MM.1S (cell line): Measurements from ENCODE around the gene CD40.
A peak's percentile ranks its signal among the peaks of the same experiment; 100 is the strongest.

Experiments
- DNase-seq: peaks from one replicate; pipeline ENCODE4 v3.0.0-alpha.2; 2015
- H2AFZ ChIP-seq: fragments of 300-600 bp; sonication (generic); 2 replicates; pipeline ENCODE4 v1.6.0; 2016; ENCODE audit warnings: antibody characterized with exemption, low read length
- H3F3A ChIP-seq: fragments of 300-600 bp; sonication (generic); 2 replicates; pipeline ENCODE4 v1.6.1; 2016; ENCODE audit warnings: mild to moderate bottlenecking, antibody characterized with exemption, low read length, moderate library complexity, mixed read lengths; ENCODE audit not compliant: insufficient read depth
- H3K27ac ChIP-seq: fragments of 300-600 bp; sonication (generic); 2 replicates; pipeline ENCODE4 v1.5.1; 2016; ENCODE audit warnings: mild to moderate bottlenecking, low read length
- H3K27me3 ChIP-seq: fragments of 300-600 bp; sonication (generic); replicated peaks from 2 replicates; pipeline ENCODE4 v1.6.0; 2016; ENCODE audit warnings: low read length; ENCODE audit not compliant: insufficient read depth
- H3K36me3 ChIP-seq: fragments of 300-600 bp; sonication (generic); replicated peaks from 2 replicates; pipeline ENCODE4 v1.6.1; 2016; ENCODE audit warnings: mild to moderate bottlenecking, low read length, mixed read lengths; ENCODE audit not compliant: insufficient read depth
- H3K4me1 ChIP-seq: fragments of 300-600 bp; sonication (generic); 2 replicates; pipeline ENCODE4 v1.6.1; 2016; ENCODE audit warnings: low read length, mixed read lengths
- H3K4me2 ChIP-seq: fragments of 300-600 bp; sonication (generic); 2 replicates; pipeline ENCODE4 v1.6.0; 2016; ENCODE audit warnings: low read depth, low read length
- H3K4me3 ChIP-seq: fragments of 300-600 bp; sonication (generic); 2 replicates; pipeline ENCODE4 v1.5.1; 2016; ENCODE audit warnings: low read length, mixed read lengths
- H3K79me2 ChIP-seq: fragments of 300-600 bp; sonication (generic); 2 replicates; pipeline ENCODE4 v1.6.1; 2016; ENCODE audit warnings: mixed run types, low read length, mixed read lengths
- H3K9ac ChIP-seq: fragments of 300-600 bp; sonication (generic); 2 replicates; pipeline ENCODE4 v1.6.1; 2016; ENCODE audit warnings: low read length, mixed read lengths
- H3K9me2 ChIP-seq: fragments of 300-600 bp; sonication (generic); replicated peaks from 2 replicates; pipeline ENCODE4 v1.6.1; 2016; ENCODE audit warnings: mild to moderate bottlenecking, low read length, mixed read lengths; ENCODE audit not compliant: insufficient read depth
- H3K9me3 ChIP-seq: fragments of 300-600 bp; sonication (generic); replicated peaks from 2 replicates; pipeline ENCODE4 v1.6.1; 2016; ENCODE audit warnings: mild to moderate bottlenecking, low read length, mixed read lengths; ENCODE audit not compliant: insufficient read depth
- H4K20me1 ChIP-seq: fragments of 300-600 bp; sonication (generic); 2 replicates; pipeline ENCODE4 v1.6.1; 2016; ENCODE audit warnings: mild to moderate bottlenecking, low read length, moderate library complexity, mixed read lengths; ENCODE audit not compliant: insufficient read depth
- CTCF ChIP-seq: fragments of 300-600 bp; sonication (generic); IDR thresholded peaks from 2 replicates; pipeline ENCODE4 v1.5.1; 2016; ENCODE audit warnings: antibody characterized with exemption, low read length, mixed read lengths
- EZH2 ChIP-seq: fragments of 300-600 bp; sonication (generic); optimal IDR thresholded peaks from 2 replicates; pipeline ENCODE3; 2017; ENCODE audit warnings: low read depth, mild to moderate bottlenecking, antibody characterized with exemption, low read length, mixed read lengths
- EZH2phosphoT487 ChIP-seq: fragments of 300-600 bp; sonication (generic); IDR thresholded peaks from 2 replicates; pipeline ENCODE4 v1.6.1; 2018; ENCODE audit warnings: antibody characterized with exemption, low read length

CD40 gene

GRCh38 chr20:46076806-46077205 lies 41.3 kb upstream of the CD40 start:
- H3K36me3 ChIP-seq = no peaks in the 10 kb centered on the region; the same call in 1 of the 2 replicates
- no peaks in the 10 kb centered on the region for H3K9me3 ChIP-seq
- no peak overlapping the region for H3K9ac ChIP-seq
- H3K79me2 ChIP-seq = peaks cover 40% of the 10 kb centered on the region
- no peaks in the 10 kb centered on the region for H3F3A ChIP-seq
- peaks cover 17% of the 10 kb centered on the region for H4K20me1 ChIP-seq
- no peak for DNase-seq
- H3K4me3 ChIP-seq = no peak overlapping the region
- no peak overlapping the region for H3K27ac ChIP-seq
- no peaks in the 10 kb centered on the region for H3K27me3 ChIP-seq
- H2AFZ ChIP-seq = no peak overlapping the region
- no peak overlapping the region for H3K4me2 ChIP-seq
- H3K9me2 ChIP-seq = no peaks in the 10 kb centered on the region
- TF ChIP-seq EZH2phosphoT487 (no peak), CTCF (no peak)
- H3K4me1 ChIP-seq = peaks cover 23% of the 10 kb centered on the region

- H4K20me1 ChIP-seq = peaks cover 24% of the 10 kb centered on the region
- H3K27me3 ChIP-seq = no peaks in the 10 kb centered on the region
- H3K9me3 ChIP-seq = no peaks in the 10 kb centered on the region
- H3K4me2 ChIP-seq = peak overlapping the region; percentile 4; the same call in 1 of the 2 replicates
- no peaks in the 10 kb centered on the region for H3F3A ChIP-seq
- peak overlapping the region; percentile 2; the same call in 1 of the 2 replicates for H3K27ac ChIP-seq
- no peak overlapping the region for H3K9ac ChIP-seq
- H3K9me2 ChIP-seq = no peaks in the 10 kb centered on the region
- no peak overlapping the region for H2AFZ ChIP-seq
- peak; percentile 64 for DNase-seq
- H3K79me2 ChIP-seq = peaks cover 50% of the 10 kb centered on the region
- peaks cover 23% of the 10 kb centered on the region for H3K4me1 ChIP-seq
- no peak for TF ChIP-seq CTCF
- no peak for TF ChIP-seq EZH2phosphoT487
- TF ChIP-seq EZH2 = no peak
- H3K36me3 ChIP-seq = no peaks in the 10 kb centered on the region; the same call in 1 of the 2 replicates
- no peak overlapping the region for H3K4me3 ChIP-seq
These were observed 40.3 kb upstream of the CD40 start for GRCh38 chr20:46077642-46078305.

- Histone ChIP-seq H3K36me3 (no peaks in the 10 kb centered on the region; the same call in 1 of the 2 replicates), H3K9me3 (no peaks in the 10 kb centered on the region), H3K4me2 (0 out of 2 replicates have a peak overlapping the region, but pooled peaks have one; percentile 4), H3K9me2 (no peaks in the 10 kb centered on the region), H3K9ac (no peak overlapping the region), H2AFZ (no peak overlapping the region), H4K20me1 (peaks cover 34% of the 10 kb centered on the region), H3K27me3 (no peaks in the 10 kb centered on the region), H3F3A (no peaks in the 10 kb centered on the region), H3K79me2 (peaks cover 62% of the 10 kb centered on the region), H3K4me1 (peaks cover 23% of the 10 kb centered on the region), H3K27ac (no peak overlapping the region), H3K4me3 (no peak overlapping the region)
- TF ChIP-seq EZH2 = no peak
- TF ChIP-seq EZH2phosphoT487 = no peak
- no peak for TF ChIP-seq CTCF
- no peak for DNase-seq
These were observed 39.2 kb upstream of the CD40 start for GRCh38 chr20:46078954-46079353.
